Activated CD4-positive, alpha-beta T cell treated with anti-CD3 and anti-CD28 coated beads, Interleukin-2, amount 50 U/mL, for 48 hours (primary cell): ENCODE results near the gene HPS1.
"Not testable (repeated sequence)": the region's sequence is repeated elsewhere in the genome, so short reads cannot be mapped to it uniquely, and the experiment has no call there.

Experiments
- DNase-seq, 2 experiments: peaks; one replicate each; pipeline ENCODE4 v3.0.0-alpha.2; 2020

Gene HPS1

GRCh38 chr10:98388101-98388655, 58.6 kb downstream of the HPS1 start:
- no peak for DNase-seq

GRCh38 chr10:98384531-98385133, 62.1 kb downstream of the HPS1 start:
- DNase-seq = no peak

- DNase-seq = no peak
Measured at GRCh38 chr10:98383869-98384268, 62.9 kb downstream of the HPS1 start.

GRCh38 chr10:98383134-98383667, 63.5 kb downstream of the HPS1 start:
- not testable (repeated sequence) for DNase-seq

- no peak for DNase-seq
Measured at GRCh38 chr10:98382691-98383101, 64.0 kb downstream of the HPS1 start.

- DNase-seq = no peak
Measured at GRCh38 chr10:98380493-98381339, 66.0 kb downstream of the HPS1 start.

- no peak for DNase-seq
Measured at GRCh38 chr10:98378722-98379121, 68.0 kb downstream of the HPS1 start.

GRCh38 chr10:98377536-98377935, 69.2 kb downstream of the HPS1 start:
- DNase-seq = no peak

GRCh38 chr10:98377001-98377400, 69.7 kb downstream of the HPS1 start:
- no peak for DNase-seq

GRCh38 chr10:98376485-98376884, 70.2 kb downstream of the HPS1 start:
- DNase-seq = no peak

- no peak for DNase-seq
Measured at GRCh38 chr10:98374217-98374985, 72.3 kb downstream of the HPS1 start.

- DNase-seq = no peak
Measured at GRCh38 chr10:98373260-98374040, 73.3 kb downstream of the HPS1 start.

GRCh38 chr10:98370831-98371820, 75.6 kb downstream of the HPS1 start:
- DNase-seq = no peak

GRCh38 chr10:98369801-98370200, 76.9 kb downstream of the HPS1 start:
- no peak for DNase-seq

- no peak for DNase-seq
Measured at GRCh38 chr10:98368644-98369043, 78.1 kb downstream of the HPS1 start.

- DNase-seq = no peak
Measured at GRCh38 chr10:98367604-98368451, 78.9 kb downstream of the HPS1 start.
